NCI-H69 (cell line): Measurements from ENCODE around the gene AJAP1.

Experiments
- DNase-seq: peaks from one replicate; lab custom pipeline; 2025; lab: John Stamatoyannopoulos, UW

Gene AJAP1

GRCh38 chr1:4734791-4735190 lies 80.4 kb downstream of the AJAP1 start:
- no peak for DNase-seq

DNA sequence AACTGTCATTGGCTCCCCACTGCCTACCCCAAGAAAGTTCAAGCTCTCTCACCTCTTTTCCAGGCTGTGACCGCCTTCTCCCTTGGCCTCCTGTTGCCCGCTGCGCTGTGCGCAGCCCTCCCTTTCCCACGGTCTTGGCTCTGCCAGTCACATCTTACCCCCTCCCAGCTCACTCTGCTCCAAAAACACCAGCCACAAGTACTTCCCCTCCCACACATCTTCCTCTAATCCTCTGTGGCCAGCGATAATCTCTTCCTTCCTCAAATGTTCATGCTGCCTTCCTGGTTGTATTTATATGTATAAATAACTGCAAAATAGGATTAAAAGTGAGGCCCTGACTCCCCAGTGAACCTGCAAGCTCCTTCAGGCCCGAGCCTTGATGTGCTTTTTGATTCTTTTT lies 81.8 kb downstream of the AJAP1 start:
- DNase-seq, result no peak

DNA sequence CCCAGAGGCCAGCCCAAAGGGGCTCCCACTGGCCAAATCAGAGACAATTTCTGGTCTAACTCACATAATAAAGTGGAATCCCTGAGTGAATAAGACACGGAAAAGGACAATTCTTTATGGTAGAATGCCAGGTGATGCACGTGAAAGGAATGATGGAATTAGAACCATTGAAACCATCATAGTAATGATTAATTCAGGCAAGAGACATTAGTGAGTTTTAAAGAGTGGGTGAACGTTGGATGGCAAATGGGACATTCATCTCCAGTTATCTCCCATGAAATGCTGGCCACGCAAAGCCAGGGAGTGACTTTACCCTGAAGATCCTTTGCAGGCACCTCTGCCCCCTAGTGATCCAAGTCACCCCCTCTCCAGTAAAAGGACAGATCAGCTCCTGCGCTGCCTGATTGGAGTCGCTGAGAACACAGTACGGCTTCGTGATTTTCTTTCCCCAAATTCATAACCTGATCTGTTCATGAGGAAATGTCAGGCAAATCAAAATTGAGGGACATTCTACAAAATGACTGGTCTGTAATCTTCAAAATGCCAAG lies 87.5 kb downstream of the AJAP1 start:
- no peak for DNase-seq

DNA sequence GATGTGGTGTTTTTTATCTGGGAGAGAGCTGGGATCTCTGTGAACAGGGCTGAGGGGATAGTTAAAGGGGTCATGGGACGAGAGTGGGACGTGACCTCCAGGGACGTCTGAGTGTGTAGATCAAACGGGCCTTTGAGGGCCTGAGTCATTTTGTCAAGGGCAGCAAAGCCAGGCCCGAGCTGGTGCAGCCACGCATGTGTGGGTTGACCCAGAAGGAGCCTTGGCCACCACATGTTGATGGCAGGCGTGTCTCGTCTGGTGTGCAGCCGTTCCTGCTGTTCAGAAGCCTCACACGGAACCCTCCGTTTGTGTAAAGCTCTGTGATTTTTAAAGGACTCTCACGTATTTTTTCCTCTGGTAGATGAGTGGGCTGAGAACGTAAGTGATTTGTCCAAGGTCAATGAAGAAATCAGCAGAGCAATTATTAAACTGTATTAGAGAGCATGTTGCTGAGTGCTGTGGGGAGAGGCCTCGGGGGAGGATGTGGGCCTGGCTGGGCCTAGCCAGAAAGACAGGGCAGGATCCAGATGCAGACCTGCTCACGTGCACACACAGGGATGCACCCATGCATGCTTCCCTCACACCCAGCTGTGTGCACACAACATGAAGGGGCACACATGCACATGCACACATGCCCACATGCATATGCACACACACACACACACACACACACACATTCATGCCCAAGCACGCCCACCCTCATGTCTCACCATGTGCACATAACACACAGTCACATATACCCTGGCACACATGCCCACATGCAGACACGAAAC lies 89.8 kb downstream of the AJAP1 start:
- DNase-seq, result no peak

DNA sequence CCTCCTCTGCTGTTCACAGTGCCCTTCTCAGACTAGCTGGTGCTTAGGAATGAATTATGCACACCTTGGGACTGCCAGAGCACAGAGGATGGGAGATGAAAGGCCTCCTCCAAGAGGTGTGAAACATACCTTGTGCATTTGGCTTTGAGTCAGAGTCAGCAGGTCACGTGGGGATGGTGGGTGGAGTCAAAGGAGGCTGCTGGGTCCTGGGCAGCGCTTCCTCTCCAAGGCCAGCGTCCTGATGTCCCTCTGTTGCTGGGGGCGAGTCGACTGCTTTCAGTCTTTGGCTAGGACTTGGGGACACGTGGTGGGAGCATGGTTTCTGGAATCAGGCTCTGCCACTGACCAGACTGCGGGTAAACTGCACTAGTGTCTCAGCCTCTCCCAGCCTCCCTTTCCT lies 91.2 kb downstream of the AJAP1 start:
- DNase-seq, result no peak

GRCh38 chr1:4749406-4749805 lies 95.0 kb downstream of the AJAP1 start:
- no peak for DNase-seq

- DNase-seq, result no peak
These were observed 95.8 kb downstream of the AJAP1 start for GRCh38 chr1:4750177-4750576.

DNA sequence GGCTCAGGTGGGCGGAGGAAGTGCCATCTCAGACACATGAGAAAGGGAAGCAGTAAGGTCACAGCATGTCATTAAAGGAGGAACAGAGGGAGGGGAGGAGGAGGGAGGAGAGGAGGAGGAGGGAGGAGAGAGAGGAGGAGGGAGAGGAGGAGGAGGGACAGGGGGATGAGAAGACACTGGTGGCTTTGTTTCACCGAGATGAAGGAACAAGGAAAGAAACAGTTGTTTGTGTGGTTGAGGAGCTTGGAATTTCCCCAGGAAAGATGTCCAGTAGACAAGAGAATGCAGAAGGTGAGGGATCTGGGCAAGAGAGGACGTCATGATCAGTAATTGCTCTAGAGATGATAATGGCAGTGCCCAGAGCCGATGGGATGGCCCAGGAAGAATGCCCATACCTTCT lies 97.7 kb downstream of the AJAP1 start:
- DNase-seq, result no peak

GRCh38 chr1:4754816-4755215 lies 100.4 kb downstream of the AJAP1 start:
- no peak for DNase-seq

DNA sequence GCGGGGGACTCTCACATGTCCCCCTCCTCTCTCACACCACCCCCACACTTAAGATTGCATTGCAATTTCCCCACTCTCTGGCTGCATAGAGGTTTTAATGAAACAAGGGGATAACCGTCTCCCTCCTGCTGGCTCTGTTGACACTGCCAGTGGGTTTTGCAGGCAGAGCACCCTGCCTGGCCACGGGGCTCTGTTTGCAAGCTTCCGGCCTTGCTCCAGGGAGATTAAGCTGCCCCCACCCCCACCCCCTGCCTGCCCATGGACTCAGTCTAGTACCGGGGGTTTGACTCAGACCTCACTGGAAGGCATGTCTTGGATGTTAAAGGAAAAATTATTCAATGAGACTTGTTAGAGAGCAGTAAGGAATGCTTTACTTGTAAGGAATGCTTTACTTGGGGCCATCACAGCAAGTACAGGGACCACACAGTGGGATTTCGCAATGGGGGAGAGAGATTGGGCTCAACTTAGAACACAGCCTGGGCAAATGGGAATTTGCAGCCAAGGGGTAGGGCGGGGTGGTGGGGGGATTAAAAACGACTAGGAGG lies 101.0 kb downstream of the AJAP1 start:
- no peak for DNase-seq

GRCh38 chr1:4755864-4756504 lies 101.6 kb downstream of the AJAP1 start:
- DNase-seq, result no peak

DNA sequence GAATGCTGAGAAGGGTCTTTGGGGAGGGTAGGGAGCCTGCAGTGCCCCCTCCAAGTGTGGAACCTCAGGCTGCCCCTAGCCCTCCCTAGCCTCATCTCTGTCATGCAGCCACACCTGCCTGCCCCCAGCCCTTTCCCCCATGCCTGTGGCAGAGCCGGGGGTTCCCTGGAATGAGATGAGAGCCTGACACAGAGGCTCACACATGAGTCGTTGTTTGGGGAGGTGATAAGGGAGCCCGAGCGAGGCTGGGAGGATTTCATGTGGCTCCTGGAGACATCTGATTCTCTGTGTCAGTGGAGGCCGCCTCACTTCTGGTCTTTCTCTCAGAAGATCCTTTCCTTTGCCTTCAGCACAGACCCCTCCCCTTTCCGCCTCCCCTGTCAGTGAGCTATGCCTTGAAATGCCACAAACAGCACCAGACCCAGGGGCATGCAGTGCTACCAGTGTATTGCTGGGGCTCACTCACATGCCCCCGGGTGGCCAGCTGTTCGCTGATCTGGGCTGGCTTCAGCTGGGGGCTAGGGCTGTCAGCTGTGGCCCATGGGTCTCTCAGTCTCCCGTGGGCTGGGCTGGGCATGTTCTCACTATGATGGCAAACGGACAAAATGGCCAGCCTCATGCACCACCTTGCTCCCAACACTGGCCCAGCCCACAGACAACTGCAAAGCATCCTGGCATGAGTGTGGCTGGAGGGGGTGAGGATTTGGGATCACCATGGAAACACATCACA lies 102.6 kb downstream of the AJAP1 start:
- no peak for DNase-seq

DNA sequence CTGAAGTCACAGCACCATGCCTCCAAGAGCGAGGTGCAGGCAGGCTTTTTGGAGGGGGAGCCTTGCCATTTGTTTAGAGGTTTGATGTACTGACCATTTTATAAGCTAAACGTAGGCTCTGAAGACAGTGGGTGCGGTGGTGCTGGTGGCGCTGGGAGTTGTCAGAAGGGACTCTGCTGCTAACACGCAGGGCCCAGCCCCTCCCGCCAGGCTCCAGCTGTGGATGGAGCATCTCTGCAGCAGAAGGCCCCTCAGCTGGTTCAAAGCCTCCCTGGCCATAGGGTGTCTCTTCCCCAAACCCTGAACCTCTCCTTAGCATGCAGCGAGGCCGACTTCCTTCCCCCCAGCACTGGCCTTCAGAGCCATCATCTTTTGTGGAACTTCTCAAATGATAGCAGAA lies 105.3 kb downstream of the AJAP1 start:
- no peak for DNase-seq

DNA sequence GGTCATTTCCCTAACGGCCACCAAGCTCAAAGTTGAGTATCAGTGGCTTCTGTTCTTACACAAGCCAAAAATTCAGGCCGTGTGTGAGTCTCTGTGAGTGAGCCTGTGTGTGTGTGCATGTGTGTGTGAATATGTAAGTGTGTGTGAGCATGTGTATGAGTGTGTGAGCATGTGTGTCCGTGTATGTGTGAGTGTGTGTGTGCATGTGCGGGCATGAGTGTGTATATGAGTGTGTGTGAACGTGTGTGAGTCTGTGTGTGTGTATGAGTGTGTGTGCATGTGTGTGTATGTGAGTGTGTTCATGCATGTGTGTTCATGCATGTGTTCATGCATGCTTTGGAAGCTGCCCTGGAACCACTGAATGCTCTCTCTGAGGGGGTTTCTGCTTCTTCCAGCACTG lies 105.7 kb downstream of the AJAP1 start:
- DNase-seq, result no peak

- no peak for DNase-seq
These were observed 106.9 kb downstream of the AJAP1 start for GRCh38 chr1:4761324-4761723.

GRCh38 chr1:4762146-4762545 lies 107.7 kb downstream of the AJAP1 start:
- DNase-seq, result no peak

DNA sequence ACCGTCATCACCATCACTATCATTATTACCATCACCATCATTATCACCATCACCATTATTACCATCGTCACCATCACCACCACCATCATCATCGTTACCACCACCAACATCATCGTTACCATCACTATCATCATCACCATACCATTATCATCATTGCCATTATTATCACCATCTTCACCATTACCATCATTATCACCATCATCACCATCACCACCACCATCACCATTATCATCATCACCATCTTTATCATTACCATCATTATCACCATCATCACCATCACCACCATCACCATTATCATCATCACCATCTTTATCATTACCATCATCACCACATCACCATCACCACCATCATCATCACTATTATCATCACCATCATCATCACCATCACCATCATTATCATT lies 112.9 kb downstream of the AJAP1 start:
- DNase-seq, result no peak

DNA sequence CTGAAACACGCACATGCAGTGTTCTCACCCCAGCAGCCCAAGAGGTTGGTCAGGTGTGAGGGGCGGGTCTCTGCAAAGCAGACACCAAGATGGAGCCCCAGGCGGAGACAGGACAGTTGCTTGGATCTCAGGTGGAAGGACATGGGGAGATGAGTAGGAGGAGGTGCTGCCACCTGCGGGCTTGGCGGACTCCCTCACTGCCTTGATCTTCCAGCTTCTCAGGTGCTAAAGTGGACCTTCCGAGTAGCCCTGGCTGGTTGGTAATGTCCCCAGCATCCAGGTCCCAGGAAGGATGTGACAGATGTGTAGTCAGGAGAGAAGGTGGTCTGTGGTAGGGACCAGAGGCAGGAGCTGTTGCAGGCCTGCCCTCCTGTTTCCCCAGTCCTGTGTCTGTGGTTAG lies 114.1 kb downstream of the AJAP1 start:
- DNase-seq, result no peak

GRCh38 chr1:4769516-4770280 lies 115.3 kb downstream of the AJAP1 start:
- DNase-seq, result no peak

DNA sequence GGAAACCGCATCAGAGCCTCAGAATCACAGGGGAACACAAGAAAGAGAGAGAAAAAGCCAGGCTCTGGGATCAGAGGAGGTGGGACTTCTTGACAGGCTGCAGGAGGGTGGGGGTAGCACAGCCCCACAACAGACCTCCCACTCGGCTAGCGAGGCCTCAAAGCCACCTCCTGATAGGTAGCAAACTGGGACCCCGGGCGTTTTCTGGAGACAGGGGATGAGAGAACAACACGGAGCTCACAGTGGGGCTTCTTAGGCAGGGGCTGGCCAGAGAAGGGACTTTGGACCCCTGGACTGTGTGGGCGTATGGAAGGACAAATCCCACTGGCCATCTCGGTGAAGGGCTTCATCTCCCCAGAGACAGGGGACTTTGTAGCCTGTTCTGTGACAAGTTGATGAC lies 116.3 kb downstream of the AJAP1 start:
- no peak for DNase-seq

DNA sequence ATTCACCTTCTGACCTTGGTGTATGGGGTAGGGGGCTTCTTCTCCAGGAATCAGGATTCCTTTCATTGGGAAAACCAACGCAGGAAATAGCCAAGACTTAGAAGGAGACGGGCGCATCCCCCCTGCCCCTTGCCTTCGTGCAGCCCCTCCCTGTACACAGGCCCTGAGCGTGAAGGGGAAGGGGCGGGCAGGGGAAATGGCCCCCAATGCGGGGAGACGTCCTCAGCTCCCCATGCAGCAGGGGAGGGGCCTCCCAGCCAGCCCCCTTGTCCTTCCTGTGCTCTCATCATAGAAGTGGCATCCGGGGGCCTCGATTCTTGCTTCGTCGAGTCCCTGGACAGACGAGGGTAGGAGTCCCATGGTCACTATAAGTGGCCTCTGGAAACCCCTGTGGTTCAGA lies 116.9 kb downstream of the AJAP1 start:
- no peak for DNase-seq

GRCh38 chr1:4771721-4772120 lies 117.3 kb downstream of the AJAP1 start:
- DNase-seq, result no peak
